ENCODE measurements around the gene SPATA31D3.
"Not testable (repeated sequence)": the region's sequence is repeated elsewhere in the genome, so short reads cannot be mapped to it uniquely, and the experiment has no call there.

Gene SPATA31D3

DNA sequence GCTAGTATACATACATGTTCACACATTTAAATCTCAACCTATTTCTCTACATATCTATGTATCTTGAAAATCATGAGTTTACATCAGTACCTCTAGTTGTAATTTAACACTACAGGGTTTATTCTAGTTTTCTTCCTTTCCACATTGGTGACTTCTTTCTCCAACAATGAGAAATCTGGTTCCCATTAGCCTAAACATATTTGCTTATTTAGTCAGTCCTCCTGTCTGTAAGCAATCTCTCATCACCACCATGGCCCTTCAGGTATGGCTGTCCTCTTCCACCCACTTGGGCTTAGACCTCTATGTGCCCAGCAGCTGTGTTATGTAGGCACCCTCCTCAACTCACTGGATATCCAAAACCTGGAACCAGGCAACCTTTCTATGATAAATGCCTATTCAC, 37.3 kb downstream of the SPATA31D3 start:
- no peak for DNase-seq

DNA sequence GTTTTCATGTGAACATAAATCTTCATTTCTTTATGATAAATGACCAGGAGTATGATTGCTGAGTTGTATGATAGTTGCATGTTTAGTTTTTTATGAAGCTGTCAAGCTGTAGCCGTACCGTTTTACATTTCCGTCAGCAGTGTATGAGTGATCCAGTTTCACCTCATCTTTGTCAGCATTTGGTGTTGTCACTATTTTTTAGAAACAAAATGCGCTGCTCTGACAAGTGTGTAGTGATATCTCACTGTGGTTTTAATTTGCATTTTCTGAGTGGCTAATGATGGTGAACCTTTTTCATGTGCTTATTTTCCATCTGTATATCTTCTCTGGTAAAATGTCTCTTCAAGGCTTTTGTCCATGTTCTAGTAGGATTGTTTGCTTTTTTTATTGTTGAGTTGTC, 38.6 kb downstream of the SPATA31D3 start:
- DNase-seq, result no peak

DNA sequence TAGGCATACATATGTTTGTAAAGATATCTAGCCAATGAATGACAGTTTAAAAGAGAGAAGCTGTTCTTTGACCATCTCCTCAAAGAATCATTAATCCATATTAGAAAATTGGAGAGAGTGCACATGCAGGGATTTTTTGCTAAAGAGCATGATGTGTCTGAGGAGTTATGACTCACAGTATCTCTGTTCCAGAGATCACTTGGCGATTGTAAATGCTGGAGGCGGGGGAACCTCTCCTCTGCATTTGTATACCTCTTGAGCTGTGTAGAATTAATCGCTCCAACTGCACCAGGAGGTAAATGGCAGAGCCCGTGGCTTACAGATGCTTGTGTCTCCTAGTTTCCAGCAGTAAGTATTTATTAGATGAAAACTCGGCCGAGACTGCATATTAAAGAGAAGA, 41.6 kb downstream of the SPATA31D3 start:
- DNase-seq, result no peak

DNA sequence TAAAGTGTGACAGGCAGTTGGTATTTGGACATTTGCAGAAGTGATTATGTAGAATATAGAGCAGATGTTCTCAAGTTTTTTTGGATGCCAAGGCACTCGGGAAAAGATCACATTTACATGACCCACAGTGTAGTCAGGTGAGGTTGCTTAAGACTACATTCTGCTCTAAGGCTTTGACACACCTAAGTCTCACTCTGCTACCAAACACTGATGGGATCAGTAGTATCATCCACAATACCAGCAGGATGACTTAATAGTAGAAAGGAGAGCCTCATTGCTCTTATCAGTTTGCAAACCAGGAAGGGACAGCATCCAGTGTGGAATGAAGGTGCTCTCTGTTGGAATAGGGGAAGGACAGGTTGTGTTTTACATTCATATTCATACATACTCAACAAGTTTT, 42.8 kb downstream of the SPATA31D3 start:
- DNase-seq, result no peak

DNA sequence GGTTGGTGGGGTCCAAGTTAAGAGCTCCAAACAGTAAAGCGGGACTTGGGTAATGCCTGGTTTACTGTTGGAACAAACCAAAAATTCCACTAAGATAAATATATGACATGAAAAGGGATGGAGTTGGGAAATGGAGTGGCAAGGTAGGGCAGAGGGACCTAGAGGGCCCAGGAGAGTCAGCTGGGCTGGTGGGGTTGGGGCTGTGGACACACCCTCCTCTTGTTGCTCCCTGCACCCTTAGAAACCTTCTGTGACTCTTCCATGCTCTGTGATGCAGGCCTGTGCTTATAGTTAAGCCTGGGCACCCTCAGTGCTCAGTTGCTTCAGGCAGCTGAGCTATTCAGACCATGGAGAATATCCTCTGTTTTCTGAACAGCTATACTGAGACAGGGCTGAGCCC, 45.2 kb downstream of the SPATA31D3 start, which contains the start of gene SPATA31D1:
Gene SPATA31D1 (plus strand): TSS at position 301 of the 400 bp plus-strand sequence. CDS start 47 bp downstream, at position 348.
- DNase-seq, result not testable (repeated sequence)

DNA sequence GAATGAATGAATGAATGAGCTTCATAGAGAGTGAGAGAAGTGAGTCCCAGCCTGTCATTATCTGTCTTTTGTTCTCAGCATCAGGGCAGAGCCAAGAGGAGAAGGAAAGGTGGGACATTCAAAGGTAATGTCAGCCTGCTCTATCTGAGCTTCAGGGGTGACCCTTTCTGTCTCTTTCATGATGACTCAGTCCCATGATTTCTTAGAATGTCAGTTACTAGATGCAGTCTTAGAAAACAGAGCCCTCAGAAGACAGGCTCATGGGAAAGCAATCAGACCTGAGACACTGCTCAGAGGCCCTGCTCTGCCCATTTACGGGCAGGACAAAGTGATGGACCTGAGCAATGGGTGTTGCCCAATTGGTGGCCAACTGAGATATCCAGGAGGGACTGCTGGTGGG, 46.4 kb downstream of the SPATA31D3 start:
- DNase-seq, result no peak

DNA sequence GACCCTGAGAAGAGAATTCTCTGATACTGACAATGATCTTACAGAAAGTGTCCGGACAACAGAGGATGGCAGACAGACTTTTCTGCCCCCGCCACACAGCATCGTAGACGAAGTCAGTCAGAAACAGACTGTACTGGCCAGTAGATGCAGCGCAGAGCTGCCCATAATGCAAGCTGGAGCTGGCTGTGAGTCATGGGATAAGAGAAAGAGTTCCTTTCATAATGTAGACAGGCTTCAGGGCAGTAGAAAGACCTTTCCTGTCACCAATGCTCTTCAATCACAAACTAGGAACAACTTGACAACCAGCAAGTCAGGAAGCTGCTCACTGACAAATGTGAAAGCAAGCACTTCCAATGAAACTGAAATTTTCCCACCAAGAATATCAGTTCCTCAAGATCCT, 50.4 kb downstream of the SPATA31D3 start:
- no peak for DNase-seq
